Transverse colon (tissue), 3 donors: ENCODE data around the gene PCSK1N.

Source experiments
- EP300 ChIP-seq: sonication (generic); formaldehyde crosslinking; IDR thresholded peaks from one replicate; pipeline ENCODE4 v1.6.1; 2017; ENCODE audit warnings: antibody characterized with exemption, low read depth
- TF ChIP-seq, protein P1 (sequence below), 5 experiments: fragments of 200-600 bp in 3 of 5; fragments of 450-650 bp in 2 of 5; sonication (generic) in 3 of 5; IDR thresholded peaks; 1 replicate in 2 of 5; 2 replicates in 3 of 5; pipeline ENCODE4 v1.5.1; 2016 to 2017; ENCODE audit warnings: antibody characterized with exemption in 5 of 5, inconsistent platforms in 3 of 5, mild to moderate bottlenecking in 2 of 5, moderate library complexity in 1 of 5

DNA sequence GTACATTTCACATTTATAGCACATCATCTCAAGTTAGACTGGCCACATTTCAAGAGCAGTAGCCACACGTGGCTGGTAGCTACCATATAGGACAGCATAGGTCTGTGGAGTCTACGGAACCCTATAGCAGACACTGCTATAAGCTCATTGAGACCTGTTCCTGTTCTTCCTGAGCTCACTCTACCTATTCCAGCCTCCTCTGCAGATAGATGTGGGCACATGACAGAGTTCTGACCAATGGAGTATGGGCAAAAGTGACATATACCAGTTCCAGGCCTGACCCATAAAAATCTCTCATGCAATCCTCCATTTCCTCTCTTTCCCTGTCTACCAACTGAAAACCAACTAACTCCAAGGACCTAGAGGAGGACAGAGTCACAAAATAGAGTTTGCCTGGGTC lies 37.1 kb downstream of the PCSK1N start:
- TF ChIP-seq, protein P1, sequence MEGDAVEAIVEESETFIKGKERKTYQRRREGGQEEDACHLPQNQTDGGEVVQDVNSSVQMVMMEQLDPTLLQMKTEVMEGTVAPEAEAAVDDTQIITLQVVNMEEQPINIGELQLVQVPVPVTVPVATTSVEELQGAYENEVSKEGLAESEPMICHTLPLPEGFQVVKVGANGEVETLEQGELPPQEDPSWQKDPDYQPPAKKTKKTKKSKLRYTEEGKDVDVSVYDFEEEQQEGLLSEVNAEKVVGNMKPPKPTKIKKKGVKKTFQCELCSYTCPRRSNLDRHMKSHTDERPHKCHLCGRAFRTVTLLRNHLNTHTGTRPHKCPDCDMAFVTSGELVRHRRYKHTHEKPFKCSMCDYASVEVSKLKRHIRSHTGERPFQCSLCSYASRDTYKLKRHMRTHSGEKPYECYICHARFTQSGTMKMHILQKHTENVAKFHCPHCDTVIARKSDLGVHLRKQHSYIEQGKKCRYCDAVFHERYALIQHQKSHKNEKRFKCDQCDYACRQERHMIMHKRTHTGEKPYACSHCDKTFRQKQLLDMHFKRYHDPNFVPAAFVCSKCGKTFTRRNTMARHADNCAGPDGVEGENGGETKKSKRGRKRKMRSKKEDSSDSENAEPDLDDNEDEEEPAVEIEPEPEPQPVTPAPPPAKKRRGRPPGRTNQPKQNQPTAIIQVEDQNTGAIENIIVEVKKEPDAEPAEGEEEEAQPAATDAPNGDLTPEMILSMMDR (IDR thresholded peaks at IDR 0.05), result no peak
- no peak for TF ChIP-seq EP300
